Vagina (tissue), 2 donors: Measurements from ENCODE around the gene DGCR8. TPM values are rescaled to one million over a fixed set of nuclear protein-coding genes. Genes with fewer than 3 reads are reported as not detected.
A peak's percentile ranks its signal among the peaks of the same experiment; 100 is the strongest.

Source experiments
- DNase-seq, 2 donors: peaks; one replicate each; pipeline ENCODE4 v3.0.0-alpha.2; 2017; ENCODE audit errors: extremely low spot score in 2 of 2
- H3K27ac ChIP-seq: fragments of 200-600 bp; sonication (generic); one replicate; pipeline ENCODE4 v1.5.1; 2019
- H3K27me3 ChIP-seq: fragments of 200-600 bp; sonication (generic); one replicate; pipeline ENCODE4 v1.5.1; 2019
- H3K36me3 ChIP-seq, 2 donors: fragments of 200-600 bp; sonication (generic); one replicate each; pipeline ENCODE4 v1.5.1; 2017 to 2019
- H3K4me1 ChIP-seq: fragments of 200-600 bp; sonication (generic); one replicate; pipeline ENCODE4 v1.5.1; 2019
- H3K4me3 ChIP-seq, 2 donors: fragments of 200-600 bp; sonication (generic); 1 replicate in 1 of 2; 2 replicates in 1 of 2; pipeline ENCODE4 v1.5.1; 2016 to 2019
- H3K9me3 ChIP-seq: fragments of 200-600 bp; sonication (generic); one replicate; pipeline ENCODE4 v1.5.1; 2019
- POLR2A ChIP-seq, 2 donors: fragments of 450-650 bp; IDR thresholded peaks; one replicate each; pipeline ENCODE4 v1.6.1; 2017; ENCODE audit warnings: antibody characterized with exemption in 2 of 2, mild to moderate bottlenecking in 2 of 2, moderate library complexity in 2 of 2
- POLR2AphosphoS5 ChIP-seq, 2 donors: sonication (generic); formaldehyde crosslinking; IDR thresholded peaks; one replicate each; pipeline ENCODE4 v1.9.0; 2017; ENCODE audit warnings: antibody characterized with exemption in 2 of 2, mild to moderate bottlenecking in 2 of 2, low read depth in 1 of 2; ENCODE audit not compliant: insufficient read depth in 1 of 2
- intact Hi-C: fragments of 100-400 bp; cut with DNase I; formaldehyde crosslinking; loops from one replicate; pipeline ENCODE4 v1.15.1; 2023
- total RNA-seq: library from RNA; depleted of rRNA; stranded (reverse); fragments of >200 nt; gene quantifications from one replicate; pipeline ENCODE4 v1.2.3, GENCODE V29; 2016
- TF ChIP-seq, protein P1 (sequence below), 3 experiments: fragments of 450-650 bp in 2 of 3; fragments of 200-600 bp in 1 of 3; sonication (generic) in 1 of 3; IDR thresholded peaks; one replicate each; pipeline ENCODE4 v1.5.1; 2017 to 2019; ENCODE audit warnings: antibody characterized with exemption in 3 of 3, mild to moderate bottlenecking in 2 of 3, moderate library complexity in 2 of 3

DGCR8 gene
- total RNA-seq, 1 donor from 2014 or later = 27.3 TPM

DNA sequence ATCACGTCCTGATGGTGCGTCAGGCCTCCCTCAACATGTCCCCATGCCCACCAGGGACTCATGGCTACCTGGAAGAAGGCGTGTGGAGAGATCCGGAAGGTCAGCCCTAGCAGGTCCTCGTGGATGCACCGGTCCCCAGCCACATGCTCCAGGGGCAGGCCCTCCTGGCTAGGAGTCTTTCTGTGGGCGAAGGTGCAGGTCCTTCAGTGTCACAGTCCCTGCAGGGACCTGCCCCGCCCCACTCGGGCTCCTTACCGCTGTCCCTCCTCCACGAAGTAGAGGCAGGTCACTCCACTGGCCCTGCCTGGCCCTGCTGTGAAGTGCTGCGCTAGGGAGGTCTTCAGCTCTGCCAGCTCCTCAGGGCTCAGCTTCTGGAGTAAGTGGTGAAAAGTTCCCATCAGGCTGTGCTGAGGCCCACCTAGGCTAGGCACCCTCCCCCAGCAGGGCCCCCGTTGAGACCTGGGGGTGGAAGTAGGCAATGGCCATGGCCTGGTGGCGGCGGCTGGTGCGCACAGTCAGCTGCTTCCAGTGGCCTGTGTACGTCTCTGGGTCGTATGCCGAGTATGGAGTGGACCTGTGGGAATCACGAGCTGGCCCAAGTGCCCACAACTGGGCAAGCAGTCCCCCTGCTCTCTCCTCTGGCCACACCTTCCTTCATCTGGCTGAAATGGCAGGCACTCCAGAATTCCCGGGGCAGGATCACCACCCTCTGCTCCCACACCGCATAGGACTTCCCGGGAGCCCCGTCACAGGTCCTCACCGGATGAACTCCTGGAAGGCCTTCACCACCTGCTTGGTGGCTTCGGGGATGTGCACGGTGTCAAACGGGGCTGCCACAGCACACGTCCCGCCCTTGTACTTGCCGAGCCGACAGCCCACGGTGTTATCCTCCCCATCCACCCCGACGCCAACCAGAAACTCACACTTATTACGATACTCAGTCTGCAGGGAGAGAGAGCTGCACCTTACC is 34.8 kb downstream of the DGCR8 start:
- Histone ChIP-seq H3K27me3 (no peaks in the 10 kb centered on the region), H3K36me3 (peaks cover 0 to 52% of the 10 kb centered on the region in 2 donors), H3K27ac (no peak overlapping the region), H3K9me3 (no peaks in the 10 kb centered on the region), H3K4me1 (peaks cover 36% of the 10 kb centered on the region), H3K4me3 (no peak overlapping the region)
- intact Hi-C loops = loop anchor here (10.0 kb wide), 1 partner anchor 1960 kb away; no protein-coding TSS in a partner anchor
- TF ChIP-seq, protein P1, sequence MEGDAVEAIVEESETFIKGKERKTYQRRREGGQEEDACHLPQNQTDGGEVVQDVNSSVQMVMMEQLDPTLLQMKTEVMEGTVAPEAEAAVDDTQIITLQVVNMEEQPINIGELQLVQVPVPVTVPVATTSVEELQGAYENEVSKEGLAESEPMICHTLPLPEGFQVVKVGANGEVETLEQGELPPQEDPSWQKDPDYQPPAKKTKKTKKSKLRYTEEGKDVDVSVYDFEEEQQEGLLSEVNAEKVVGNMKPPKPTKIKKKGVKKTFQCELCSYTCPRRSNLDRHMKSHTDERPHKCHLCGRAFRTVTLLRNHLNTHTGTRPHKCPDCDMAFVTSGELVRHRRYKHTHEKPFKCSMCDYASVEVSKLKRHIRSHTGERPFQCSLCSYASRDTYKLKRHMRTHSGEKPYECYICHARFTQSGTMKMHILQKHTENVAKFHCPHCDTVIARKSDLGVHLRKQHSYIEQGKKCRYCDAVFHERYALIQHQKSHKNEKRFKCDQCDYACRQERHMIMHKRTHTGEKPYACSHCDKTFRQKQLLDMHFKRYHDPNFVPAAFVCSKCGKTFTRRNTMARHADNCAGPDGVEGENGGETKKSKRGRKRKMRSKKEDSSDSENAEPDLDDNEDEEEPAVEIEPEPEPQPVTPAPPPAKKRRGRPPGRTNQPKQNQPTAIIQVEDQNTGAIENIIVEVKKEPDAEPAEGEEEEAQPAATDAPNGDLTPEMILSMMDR (IDR thresholded peaks at IDR 0.05) = no peak
- no peak for TF ChIP-seq POLR2AphosphoS5 (IDR thresholded peaks at IDR 0.05; ENCODE audit: insufficient read depth in 1 of 2, low read depth in 1 of 2)
- TF ChIP-seq POLR2A (IDR thresholded peaks at IDR 0.05) = no peak
- DNase-seq = no peak

DNA sequence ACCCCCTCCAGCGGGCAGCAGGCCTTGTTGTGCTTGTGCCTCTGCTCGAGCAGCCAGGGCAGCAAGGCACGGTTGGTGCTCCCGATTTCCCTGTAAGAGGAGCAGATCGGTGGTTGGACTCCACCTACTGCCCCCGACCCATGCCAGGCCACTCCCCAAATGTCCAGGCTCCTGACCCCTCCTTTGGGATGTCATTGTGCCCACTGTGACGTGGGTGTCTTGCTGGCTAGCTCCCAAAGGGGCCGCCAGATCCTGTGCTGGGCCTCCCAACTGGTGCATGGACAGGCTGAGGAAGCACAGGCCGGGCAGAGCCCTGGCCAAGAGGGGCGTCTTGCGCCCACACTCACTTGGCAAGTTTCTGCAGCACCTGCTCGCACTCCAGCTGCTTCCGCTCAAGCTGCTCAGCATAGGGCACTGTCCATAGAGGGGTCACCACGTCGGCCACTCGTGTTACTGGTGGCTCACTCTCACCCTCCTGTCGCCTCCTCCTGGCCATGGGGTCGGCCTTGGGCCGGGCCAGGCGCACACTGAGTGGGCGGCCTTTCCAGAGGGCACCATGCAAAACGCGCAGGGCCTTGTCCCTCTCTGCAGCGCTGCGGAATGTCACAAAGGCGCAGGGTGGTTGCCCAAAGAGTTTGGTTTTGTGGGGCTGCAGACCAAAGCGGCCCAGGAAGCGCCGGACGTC is 35.8 kb downstream of the DGCR8 start, which contains the start of gene RANBP1:
Gene RANBP1, plus strand, starts transcription at position 414 of the 685 bp plus-strand sequence. Its CDS starts 81 bp downstream, at position 495.
- H3K36me3 ChIP-seq = peaks cover 0 to 54% of the 10 kb centered on the region in 2 donors
- TF ChIP-seq, protein P1 (IDR thresholded peaks at IDR 0.05) = no peak
- TF ChIP-seq POLR2AphosphoS5 (IDR thresholded peaks at IDR 0.05; ENCODE audit: insufficient read depth in 1 of 2, low read depth in 1 of 2) = no peak
- no peak for TF ChIP-seq POLR2A (IDR thresholded peaks at IDR 0.05)

DNA sequence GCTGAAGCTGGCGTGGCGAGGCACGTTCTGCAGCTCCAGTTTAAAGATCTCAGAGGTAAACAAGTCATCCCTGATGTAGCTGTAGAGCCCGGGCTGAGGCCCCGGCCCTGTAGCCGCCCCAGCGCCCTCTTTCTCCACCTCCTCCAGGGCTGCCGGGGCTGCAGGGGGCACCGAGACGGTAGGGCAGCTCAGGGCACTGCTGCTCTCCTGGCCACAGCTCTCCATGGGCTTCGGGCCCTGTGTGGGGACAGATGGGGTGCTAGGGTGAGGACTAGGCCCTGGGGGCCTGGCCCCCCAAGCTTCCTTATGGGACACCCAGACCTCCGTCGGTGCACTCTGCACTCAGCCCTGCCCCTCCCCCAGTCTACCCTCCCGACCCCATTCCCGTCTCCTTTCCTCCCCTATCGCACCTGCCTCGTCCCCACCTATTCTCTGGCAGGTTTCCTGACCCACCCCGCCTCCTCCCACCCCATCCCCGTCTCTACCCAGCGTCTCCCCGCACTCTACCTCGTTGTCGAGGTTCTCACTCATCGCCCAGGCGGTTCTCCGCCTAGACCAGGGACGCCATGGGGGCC is 36.4 kb downstream of the DGCR8 start:
- H3K27me3 ChIP-seq = no peaks in the 10 kb centered on the region
- peak overlapping the region; percentile 73 to 86 for H3K4me3 ChIP-seq
- intact Hi-C loops = loop anchor here (10.0 kb wide), 1 partner anchor 1958 kb away; no protein-coding TSS in a partner anchor
- no peak for DNase-seq
- H3K36me3 ChIP-seq = peaks cover 0 to 53% of the 10 kb centered on the region in 2 donors
- H3K27ac ChIP-seq = peak overlapping the region; percentile 82
- peaks cover 40% of the 10 kb centered on the region for H3K4me1 ChIP-seq
- H3K9me3 ChIP-seq = no peaks in the 10 kb centered on the region
- TF ChIP-seq POLR2A (IDR thresholded peaks at IDR 0.05) (no peak), POLR2AphosphoS5 (IDR thresholded peaks at IDR 0.05; ENCODE audit: insufficient read depth in 1 of 2, low read depth in 1 of 2) (no peak)
- TF ChIP-seq, protein P1 (IDR thresholded peaks at IDR 0.05) = no peak

More for the DNA sequence above, 35.8 kb downstream of the DGCR8 start, which contains the start of gene RANBP1:
- intact Hi-C loops = loop anchor here (10.0 kb wide), 1 partner anchor 1959 kb away; no protein-coding TSS in a partner anchor
- Histone ChIP-seq H3K4me3 (peak within 1 kb of the TSS; percentile 73 to 86), H3K27ac (peak within 1 kb of the TSS; percentile 82), H3K9me3 (no peaks in the 10 kb centered on the region), H3K4me1 (peaks cover 40% of the 10 kb centered on the region), H3K27me3 (no peaks in the 10 kb centered on the region)
- no peak for DNase-seq

DNA sequence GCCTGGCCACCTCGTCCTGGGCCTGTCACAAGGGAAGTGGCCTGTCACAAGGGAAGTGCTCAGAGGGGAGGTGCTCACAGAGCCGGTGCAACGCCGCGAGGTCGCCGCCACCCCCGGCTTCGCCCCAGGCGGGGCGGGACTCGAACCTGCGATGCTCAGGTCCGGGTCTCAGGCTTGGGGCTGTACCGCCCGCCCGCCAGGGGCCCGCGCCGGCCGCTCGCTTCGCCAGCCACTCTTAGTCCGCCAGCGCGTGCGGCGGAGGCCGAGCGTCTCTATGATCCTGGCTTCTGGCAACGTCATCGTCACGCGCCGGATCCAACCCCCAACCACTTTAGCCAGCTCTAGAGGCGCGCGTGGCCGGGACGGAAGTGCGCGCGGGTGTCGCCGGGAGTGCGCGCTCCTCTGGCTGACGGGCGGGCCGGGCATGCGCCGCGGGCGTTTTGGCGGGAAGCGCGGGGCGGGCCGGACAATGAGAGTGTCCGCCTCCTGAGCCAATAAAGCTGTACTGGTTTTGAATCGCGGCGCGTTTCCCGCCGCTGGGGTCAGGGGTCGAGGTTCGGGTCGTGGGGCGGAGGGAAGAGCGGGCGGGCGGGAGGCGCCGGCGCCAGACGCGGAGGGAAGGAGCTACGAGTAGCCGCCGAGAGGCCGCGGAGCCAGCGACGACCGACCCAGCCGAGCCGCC is 37.1 kb downstream of the DGCR8 start, which contains the start of gene TRMT2A:
Gene TRMT2A, minus strand, starts transcription at position 276 of the 682 bp plus-strand sequence. CDS start 320 bp downstream, outside the sequence.
- no peaks in the 10 kb centered on the region for H3K27me3 ChIP-seq
- H3K9me3 ChIP-seq = no peaks in the 10 kb centered on the region
- H3K27ac ChIP-seq = peak within 1 kb of the TSS; percentile 82
- peak within 1 kb of the TSS; percentile 73 to 86 for H3K4me3 ChIP-seq
- H3K36me3 ChIP-seq = peaks cover 0 to 53% of the 10 kb centered on the region in 2 donors
- peak in 1 of 2 donors; percentile 96 for DNase-seq
- H3K4me1 ChIP-seq = peaks cover 40% of the 10 kb centered on the region
- intact Hi-C loops = loop anchor here (10.0 kb wide), 1 partner anchor 1958 kb away; no protein-coding TSS in a partner anchor
- TF ChIP-seq, protein P1 (IDR thresholded peaks at IDR 0.05) = peak in 1 of 3 experiments; percentile 4
- TF ChIP-seq POLR2AphosphoS5 (IDR thresholded peaks at IDR 0.05; ENCODE audit: insufficient read depth in 1 of 2, low read depth in 1 of 2) (peak; percentile 49 to 71), POLR2A (IDR thresholded peaks at IDR 0.05) (no peak)
